HG03196 (cell line): ENCODE measurements around the gene TOP3A.

Experiments
- ATAC-seq: cut with Tn5 transposase; IDR thresholded peaks from one replicate; pipeline ENCODE4 v1.9.1; 2021; ENCODE audit not compliant: unreplicated experiment

The TOP3A gene

GRCh38 chr17:18253947-18254821 lies 60.6 kb downstream of the TOP3A start:
- no peak for ATAC-seq

- no peak for ATAC-seq
Observed at GRCh38 chr17:18253187-18253884, 61.5 kb downstream of the TOP3A start.

- ATAC-seq = no peak
Observed at GRCh38 chr17:18252160-18252559, 62.6 kb downstream of the TOP3A start.

GRCh38 chr17:18251204-18251603 lies 63.6 kb downstream of the TOP3A start:
- ATAC-seq = no peak

GRCh38 chr17:18250708-18251107 lies 64.1 kb downstream of the TOP3A start:
- no peak for ATAC-seq

GRCh38 chr17:18250259-18250658 lies 64.5 kb downstream of the TOP3A start:
- no peak for ATAC-seq

- no peak for ATAC-seq
Observed at GRCh38 chr17:18248811-18249210, 66.0 kb downstream of the TOP3A start.

- ATAC-seq = no peak
Observed at GRCh38 chr17:18248300-18248731, 66.5 kb downstream of the TOP3A start.

GRCh38 chr17:18247613-18248001 lies 67.2 kb downstream of the TOP3A start:
- no peak for ATAC-seq

GRCh38 chr17:18246880-18247612 lies 67.7 kb downstream of the TOP3A start:
- no peak for ATAC-seq

- no peak for ATAC-seq
Observed at GRCh38 chr17:18246109-18246725, 68.6 kb downstream of the TOP3A start.

- ATAC-seq = no peak
Observed at GRCh38 chr17:18245038-18245776, 69.6 kb downstream of the TOP3A start.

- ATAC-seq = no peak
Observed at GRCh38 chr17:18241229-18241871, 73.4 kb downstream of the TOP3A start.

- ATAC-seq = no peak
Observed at GRCh38 chr17:18240449-18240848, 74.3 kb downstream of the TOP3A start.

GRCh38 chr17:18238299-18238698 lies 76.5 kb downstream of the TOP3A start:
- ATAC-seq = no peak

GRCh38 chr17:18237461-18237860 lies 77.3 kb downstream of the TOP3A start:
- ATAC-seq = no peak

- ATAC-seq = no peak
Observed at GRCh38 chr17:18236494-18236893, 78.3 kb downstream of the TOP3A start.

GRCh38 chr17:18235743-18236256 lies 79.0 kb downstream of the TOP3A start:
- ATAC-seq = no peak

- no peak for ATAC-seq
Observed at GRCh38 chr17:18234853-18235380, 79.9 kb downstream of the TOP3A start.
